ENCODE data around the gene MAPK8IP3.
"Not testable (repeated sequence)": the region's sequence is repeated elsewhere in the genome, so short reads cannot be mapped to it uniquely, and the experiment has no call there.

Gene MAPK8IP3

DNA sequence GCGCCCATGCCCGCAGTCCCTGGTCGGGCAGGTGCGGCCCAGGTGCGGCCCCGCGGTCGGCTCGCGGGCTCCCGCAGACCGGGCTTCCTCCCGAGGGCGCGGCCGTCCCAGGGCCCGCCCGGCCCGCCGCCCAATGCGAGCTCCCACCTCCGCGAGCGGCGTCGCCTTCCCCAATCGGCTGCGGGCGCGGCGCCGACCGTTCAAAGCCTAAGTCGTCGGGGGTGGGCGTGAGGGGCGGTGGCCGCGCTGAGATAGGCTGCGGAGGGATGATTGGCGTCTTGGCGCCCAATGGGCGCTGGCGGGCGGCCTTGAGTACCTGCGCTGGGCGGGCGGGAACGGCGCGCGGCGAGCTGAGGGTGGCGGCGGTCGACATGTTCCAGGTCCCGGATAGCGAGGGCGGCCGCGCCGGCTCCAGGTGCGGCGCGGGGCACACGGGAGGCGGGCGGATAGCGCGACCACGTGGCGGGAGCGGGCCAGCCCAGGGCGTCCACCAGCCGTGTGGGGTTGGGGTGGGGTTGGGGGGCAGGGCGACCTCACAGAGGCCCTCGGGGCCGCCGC is 28.0 kb upstream of the MAPK8IP3 start, which contains the start of gene JPT2:
TSS of gene JPT2 (plus strand) at position 338 of the 558 bp plus-strand sequence. CDS start at position 372, 34 bp downstream.
- DNase-seq, result peak; percentile 74 to 77

DNA sequence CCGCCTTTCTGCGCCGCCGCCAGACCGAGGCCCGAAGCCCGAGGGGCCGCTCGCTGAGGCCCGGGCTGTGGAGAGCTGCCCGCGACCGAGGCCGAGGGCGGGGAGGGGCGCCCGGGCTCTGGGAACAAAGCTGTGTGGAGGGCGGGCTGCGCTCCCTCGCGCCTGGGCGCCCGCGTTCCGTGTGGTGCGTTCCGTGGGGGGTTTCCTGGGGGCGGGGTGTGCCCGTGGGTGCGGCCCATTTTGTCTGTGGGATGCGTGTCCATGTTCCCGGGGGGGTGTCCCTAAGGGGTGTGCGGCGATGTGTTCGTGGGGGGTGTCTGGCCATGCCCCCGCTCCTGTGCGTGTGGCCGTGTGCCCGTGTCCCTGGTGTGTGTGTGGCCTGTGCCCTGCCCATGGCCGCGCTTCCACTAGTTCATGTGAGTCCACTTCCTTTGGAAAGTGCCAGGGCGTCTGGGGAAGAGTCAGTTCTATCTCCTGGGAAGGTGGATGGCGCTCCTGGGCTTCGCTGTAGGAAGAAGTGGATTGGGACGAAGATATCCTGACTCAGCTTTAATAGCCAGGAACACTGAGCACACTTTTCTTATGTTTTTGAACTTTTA is 27.4 kb upstream of the MAPK8IP3 start:
- no peak for DNase-seq

GRCh38 chr16:1680361-1680760 is 25.6 kb upstream of the MAPK8IP3 start:
- DNase-seq, result no peak

DNA sequence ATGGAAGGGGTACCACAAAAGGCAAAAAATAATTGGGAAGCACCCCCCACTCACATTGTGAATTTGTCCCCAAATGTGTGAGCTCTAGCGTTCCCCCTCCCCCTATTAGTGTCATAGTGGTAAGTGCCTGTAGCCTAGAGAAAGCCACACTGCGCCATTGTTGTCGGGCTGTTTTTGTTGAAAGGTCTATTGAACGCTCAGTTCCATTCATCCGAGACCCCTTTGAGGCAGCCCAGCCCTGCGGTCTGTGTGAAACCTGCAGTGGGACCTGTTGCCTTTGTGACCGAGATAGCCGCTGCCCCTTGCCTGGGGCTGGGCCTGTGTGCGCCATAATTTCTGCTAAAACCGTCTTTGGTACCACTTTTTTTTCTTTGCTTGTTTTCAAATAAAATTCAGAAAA is 25.0 kb upstream of the MAPK8IP3 start:
- DNase-seq, result no peak

- no peak for DNase-seq
These were observed 18.3 kb upstream of the MAPK8IP3 start for GRCh38 chr16:1687427-1688316.

DNA sequence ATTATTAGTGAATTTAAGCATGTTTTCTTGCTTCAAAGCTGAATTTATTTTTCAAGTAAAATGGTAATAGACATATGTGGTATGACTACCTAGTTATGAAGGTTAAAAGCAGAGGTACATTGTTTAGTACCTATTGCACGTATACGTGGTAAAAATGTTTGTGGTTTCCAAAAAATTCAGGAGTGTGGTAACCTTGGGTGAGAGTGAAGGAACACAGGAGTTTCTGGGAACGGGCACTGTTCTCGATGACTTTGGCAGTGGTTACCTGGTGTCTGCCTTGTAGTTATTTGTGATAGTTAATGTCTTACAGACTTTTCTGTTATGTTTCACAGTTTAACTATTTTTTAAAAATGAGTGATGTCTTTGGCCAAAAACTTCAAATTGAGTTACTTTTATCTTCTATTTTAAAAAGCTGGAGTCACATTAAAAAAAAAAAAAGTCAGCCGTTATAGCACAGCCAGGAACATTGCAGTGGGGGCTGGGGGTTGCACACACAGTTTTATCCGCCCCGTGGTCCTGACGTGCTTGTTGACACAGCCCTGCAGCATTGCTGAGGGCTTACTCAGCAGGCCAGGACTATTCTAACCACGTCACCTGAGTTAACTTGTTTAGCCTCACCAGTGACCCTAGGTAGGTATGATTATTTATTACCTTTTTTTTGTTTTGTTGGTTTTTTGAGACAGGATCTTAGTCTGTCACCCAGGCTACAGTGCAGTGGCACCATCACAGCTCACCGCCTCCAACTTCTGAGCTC is 17.0 kb upstream of the MAPK8IP3 start:
- DNase-seq, result no peak

- no peak for DNase-seq
These were observed 16.1 kb upstream of the MAPK8IP3 start for GRCh38 chr16:1689853-1690252.

GRCh38 chr16:1690810-1691209 is 15.2 kb upstream of the MAPK8IP3 start:
- DNase-seq, result no peak

GRCh38 chr16:1691276-1691675 is 14.7 kb upstream of the MAPK8IP3 start:
- DNase-seq, result peak in 1 of 2 experiments; percentile 2

DNA sequence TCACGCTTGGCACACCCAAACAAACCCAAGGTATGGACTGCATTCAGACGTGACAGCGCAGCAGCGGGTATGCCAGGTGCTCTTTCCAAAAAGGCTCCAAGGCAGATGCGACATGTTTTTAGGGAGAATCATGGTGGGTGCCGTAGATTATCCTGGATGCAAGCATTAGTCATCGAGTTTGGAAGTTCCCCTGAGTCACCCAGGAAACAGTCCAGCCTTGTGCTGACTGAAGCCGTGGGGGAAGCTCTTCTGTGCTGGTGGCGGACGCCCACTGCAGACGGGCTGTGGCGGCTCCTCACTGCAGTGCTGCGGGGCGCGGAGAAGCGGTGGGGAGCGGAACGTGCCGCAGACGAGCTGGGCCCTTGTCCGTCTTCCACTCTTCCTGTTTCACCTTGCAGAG is 14.0 kb upstream of the MAPK8IP3 start:
- no peak for DNase-seq

DNA sequence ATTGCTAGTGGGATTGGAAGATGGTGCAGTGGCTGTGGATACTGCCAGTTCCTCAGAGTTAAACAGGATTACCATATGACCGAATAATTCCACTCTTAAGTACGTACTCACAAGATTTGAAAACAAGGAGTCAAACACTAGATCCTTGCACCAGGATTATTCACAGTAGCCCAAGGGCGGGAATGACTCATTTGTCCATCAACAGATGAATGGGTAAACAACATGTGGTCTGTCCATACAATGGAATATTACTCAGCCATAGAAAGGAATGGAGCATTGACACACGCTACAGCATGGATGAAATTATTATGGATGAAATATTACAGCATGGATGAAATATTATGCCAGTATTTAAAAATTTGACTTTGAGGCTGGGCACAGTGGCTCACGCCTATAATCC is 9.1 kb upstream of the MAPK8IP3 start:
- DNase-seq, result no peak

GRCh38 chr16:1698680-1699079 is 7.3 kb upstream of the MAPK8IP3 start:
- DNase-seq, result no peak

DNA sequence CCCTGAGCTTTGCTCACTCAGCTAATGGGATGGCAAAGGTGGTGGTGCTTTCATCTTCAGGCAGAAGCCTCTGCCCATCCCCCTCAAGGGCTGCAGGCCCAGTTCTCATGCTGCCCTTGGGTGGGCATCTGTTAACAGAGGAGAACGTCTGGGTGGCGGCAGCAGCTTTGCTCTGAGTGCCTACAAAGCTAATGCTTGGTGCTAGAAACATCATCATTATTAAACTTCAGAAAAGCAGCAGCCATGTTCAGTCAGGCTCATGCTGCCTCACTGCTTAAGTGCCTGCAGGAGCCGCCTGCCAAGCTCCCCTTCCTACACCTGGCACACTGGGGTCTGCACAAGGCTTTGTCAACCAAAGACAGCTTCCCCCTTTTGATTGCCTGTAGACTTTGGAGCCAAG is 5.7 kb upstream of the MAPK8IP3 start:
- DNase-seq, result no peak

- no peak for DNase-seq
These were observed 4.6 kb upstream of the MAPK8IP3 start for GRCh38 chr16:1701216-1701878.

GRCh38 chr16:1705324-1705687 is 689 bp upstream of the MAPK8IP3 start:
- DNase-seq, result not testable (repeated sequence)

GRCh38 chr16:1706386-1707192 is 594 bp downstream of the MAPK8IP3 start:
- DNase-seq, result no peak

GRCh38 chr16:1707193-1707790 is 1.3 kb downstream of the MAPK8IP3 start:
- DNase-seq, result no peak

DNA sequence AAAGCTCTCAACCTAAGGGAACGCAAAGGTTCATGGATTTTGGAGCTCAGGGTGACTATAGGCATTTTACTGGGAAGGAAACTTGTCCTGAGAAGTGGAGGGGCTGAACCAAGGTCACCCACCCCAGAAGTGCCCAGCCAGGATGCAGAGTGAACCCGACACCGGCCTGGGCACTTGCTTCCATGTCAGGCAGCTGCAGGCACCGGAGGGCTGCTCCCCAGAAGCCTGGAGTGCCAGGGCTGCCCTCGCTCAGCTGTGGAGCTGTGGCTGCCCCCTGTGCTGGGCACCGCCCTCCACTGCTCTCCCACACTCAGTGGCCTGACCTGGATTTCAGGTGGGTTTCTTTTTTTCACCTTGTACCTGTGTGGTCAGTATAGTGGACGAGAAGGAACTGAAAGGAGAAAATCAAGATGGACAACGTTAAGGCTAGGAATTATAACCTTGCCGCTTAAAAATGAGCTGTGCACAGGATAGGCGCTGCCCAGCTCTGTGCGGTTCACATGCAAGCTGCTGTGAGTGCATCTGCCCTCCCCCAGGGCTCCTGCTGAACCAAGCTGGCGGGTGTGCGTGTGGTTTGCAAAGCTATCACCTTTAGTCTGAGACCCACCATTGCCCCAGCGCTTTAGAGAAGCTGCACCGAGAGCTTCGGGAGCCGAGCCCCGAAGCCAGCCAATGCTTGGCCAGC is 2.2 kb downstream of the MAPK8IP3 start:
- DNase-seq, result no peak

- DNase-seq, result no peak
These were observed 2.8 kb downstream of the MAPK8IP3 start for GRCh38 chr16:1708768-1709180.

DNA sequence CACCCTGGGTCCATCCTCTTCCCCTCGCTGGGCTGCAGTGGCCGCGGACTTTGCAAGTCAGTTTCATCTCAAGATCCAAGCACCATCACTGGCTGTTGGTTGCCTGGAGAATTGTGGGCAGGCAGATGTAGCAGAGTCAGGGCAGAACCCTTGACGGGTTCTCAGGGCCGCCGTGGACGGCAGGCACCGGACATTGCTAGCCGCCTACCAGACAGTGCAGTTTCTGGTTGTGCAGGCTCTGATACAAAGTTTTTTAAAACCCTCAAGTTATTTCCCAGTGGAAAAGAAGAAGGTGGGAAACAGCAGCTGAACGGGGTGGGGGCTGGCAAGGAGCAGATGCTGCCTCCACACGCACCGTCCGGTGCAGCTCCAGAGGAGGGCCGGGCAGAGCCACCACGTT is 3.4 kb downstream of the MAPK8IP3 start:
- no peak for DNase-seq
